HCT116 (cell line): Measurements from ENCODE around the gene SLC9A7. TPM values are rescaled to one million over a fixed set of nuclear protein-coding genes. Genes with fewer than 3 reads are reported as not detected.

Experiments used
- ATAC-seq: fragments of 200-7000 bp; cut with Tn5 transposase; 2 replicates; pipeline ENCODE4 v1.9.1; 2020; ENCODE audit warnings: mild to moderate bottlenecking, moderate library complexity
- BruUV-seq: library from RNA; stranded (reverse); fragments of 400-500 nt; replicated peaks from 2 replicates; lab custom pipeline; 2021; lab: Mats Ljungman, UMichigan
- CTCF ChIA-PET: fragments of 300-600 bp; sonication (Branson Sonifier 250); formaldehyde crosslinking; loops from one replicate; lab custom pipeline; 2021; ENCODE audit warnings: antibody characterized with exemption; lab: Charles Lee
- POLR2A ChIA-PET: fragments of 300-600, 350-600 bp; sonication (Branson Sonifier 250); formaldehyde crosslinking; loops from one replicate; lab custom pipeline; 2021; ENCODE audit warnings: antibody characterized with exemption; lab: Charles Lee
- RAD21 ChIA-PET, 2 experiments: fragments of 300-600 bp; sonication (Branson Sonifier 250); formaldehyde crosslinking; loops; one replicate each; lab custom pipeline; 2023; ENCODE audit warnings: low total read pairs in 2 of 2; ENCODE audit not compliant: uncharacterized antibody in 2 of 2, unreplicated experiment in 2 of 2, low non-redundant PET in 1 of 2; lab: Charles Lee
- DNase-seq: peaks from one replicate; pipeline ENCODE4 v3.0.0-alpha.2; 2010; ENCODE audit warnings: low read depth, low spot score
- H2AFZ ChIP-seq: fragments of 200-600 bp; shearing (Covaris generic), sonication (generic); 2 replicates; pipeline ENCODE4 v1.6.1; 2017; ENCODE audit warnings: low read depth, mixed run types, mixed read lengths, antibody characterized with exemption, low read length; ENCODE audit not compliant: poor library complexity, severe bottlenecking
- H3K27ac ChIP-seq: 2 replicates; pipeline ENCODE4 v1.5.1; 2012; ENCODE audit warnings: low read depth, low read length
- H3K27me3 ChIP-seq: fragments of 200-600 bp; sonication (generic); 2 replicates; pipeline ENCODE4 v1.6.1; 2016; ENCODE audit warnings: mixed run types, low read length, mixed read lengths; ENCODE audit not compliant: insufficient read depth
- H3K36me3 ChIP-seq, 2 experiments: fragments of 200-500 bp in 1 of 2; fragments of 200-600 bp in 1 of 2; sonication (Bioruptor generic) in 1 of 2; sonication (generic) in 1 of 2; 2 replicates each; pipeline versions ENCODE4 v1.5.1 to v1.6.1; 2014 to 2016; ENCODE audit warnings: low read length in 2 of 2, inconsistent platforms in 1 of 2, mixed read lengths in 1 of 2, mixed run types in 1 of 2; ENCODE audit not compliant: insufficient read depth in 2 of 2, control insufficient read depth in 1 of 2
- H3K4me1 ChIP-seq, 2 experiments: fragments of 200-600 bp in 1 of 2; sonication (generic) in 1 of 2; 2 replicates each; pipeline versions ENCODE4 v1.5.1 to v1.6.1; 2012 to 2017; ENCODE audit warnings: low read length in 2 of 2, inconsistent platforms in 1 of 2, mild to moderate bottlenecking in 1 of 2, mixed read lengths in 1 of 2, mixed run types in 1 of 2, moderate library complexity in 1 of 2; ENCODE audit not compliant: insufficient read depth in 2 of 2, control insufficient read depth in 1 of 2
- H3K4me2 ChIP-seq: fragments of 200-600 bp; sonication (generic); 2 replicates; pipeline ENCODE4 v1.6.1; 2017; ENCODE audit warnings: mixed run types, low read length, mixed read lengths
- H3K4me3 ChIP-seq, 2 experiments: fragments of 200-600 bp in 1 of 2; sonication (generic) in 1 of 2; replicated peaks in 1 of 2; 2 replicates each; pipeline ENCODE4 v1.5.1; 2011 to 2016; ENCODE audit warnings: low read length in 2 of 2, control low read depth in 1 of 2, low read depth in 1 of 2, mild to moderate bottlenecking in 1 of 2, mixed read lengths in 1 of 2, mixed run types in 1 of 2
- H3K79me2 ChIP-seq: fragments of 200-600 bp; sonication (generic); 2 replicates; pipeline ENCODE4 v1.6.1; 2017; ENCODE audit warnings: mild to moderate bottlenecking, mixed run types, low read length, moderate library complexity, mixed read lengths; ENCODE audit not compliant: insufficient read depth
- H3K9ac ChIP-seq: fragments of 200-600 bp; sonication (generic); 2 replicates; pipeline ENCODE4 v1.6.1; 2016; ENCODE audit warnings: low read length, mixed read lengths
- H3K9me2 ChIP-seq: fragments of 200-600 bp; sonication (generic), shearing (Covaris generic); 2 replicates; pipeline ENCODE4 v1.6.1; 2017; ENCODE audit warnings: mixed run types, mild to moderate bottlenecking, moderate library complexity; ENCODE audit not compliant: insufficient read depth
- H3K9me3 ChIP-seq, 2 experiments: fragments of 200-500 bp in 1 of 2; fragments of 200-600 bp in 1 of 2; sonication (Bioruptor generic) in 1 of 2; sonication (generic) in 1 of 2; 2 replicates each; pipeline ENCODE4 v1.6.1; 2014 to 2017; ENCODE audit warnings: low read length in 2 of 2, mixed read lengths in 2 of 2, inconsistent platforms in 1 of 2, low read depth in 1 of 2, mild to moderate bottlenecking in 1 of 2, mixed run types in 1 of 2, moderate library complexity in 1 of 2; ENCODE audit not compliant: control insufficient read depth in 1 of 2, insufficient read depth in 1 of 2
- H4K20me1 ChIP-seq: fragments of 200-600 bp; sonication (generic), shearing (Covaris generic); 2 replicates; pipeline ENCODE4 v1.6.1; 2017; ENCODE audit warnings: mixed run types, mild to moderate bottlenecking, moderate library complexity; ENCODE audit not compliant: insufficient read depth
- ATF3 ChIP-seq: IDR thresholded peaks from 2 replicates; pipeline ENCODE4 v1.6.1; 2012
- CEBPB ChIP-seq: IDR thresholded peaks from 2 replicates; pipeline ENCODE4 v1.6.1; 2012; ENCODE audit warnings: low read depth
- EGR1 ChIP-seq: IDR thresholded peaks from 2 replicates; pipeline ENCODE4 v1.6.1; 2012; ENCODE audit warnings: low read depth
- ELF1 ChIP-seq: IDR thresholded peaks from 2 replicates; pipeline ENCODE4 v1.6.1; 2012; ENCODE audit warnings: low read depth, borderline replicate concordance
- EZH2phosphoT487 ChIP-seq: fragments of 200-600 bp; IDR thresholded peaks from 2 replicates; pipeline ENCODE4 v1.6.1; 2018; ENCODE audit warnings: antibody characterized with exemption, borderline replicate concordance
- JUND ChIP-seq: IDR thresholded peaks from 2 replicates; pipeline ENCODE4 v1.6.1; 2012
- MAX ChIP-seq: IDR thresholded peaks from 2 replicates; pipeline ENCODE4 v1.6.1; 2012
- POLR2AphosphoS5 ChIP-seq: IDR thresholded peaks from 2 replicates; pipeline ENCODE4 v1.6.1; 2011; ENCODE audit warnings: mild to moderate bottlenecking, low read depth, low read length, moderate library complexity
- RAD21 ChIP-seq: IDR thresholded peaks from 2 replicates; pipeline ENCODE4 v1.6.1; 2012; ENCODE audit warnings: low read depth, mild to moderate bottlenecking
- SP1 ChIP-seq: IDR thresholded peaks from 2 replicates; pipeline ENCODE4 v1.6.1; 2012; ENCODE audit warnings: low read depth
- SRF ChIP-seq: IDR thresholded peaks from 2 replicates; pipeline ENCODE4 v1.6.1; 2012; ENCODE audit warnings: low read depth
- YY1 ChIP-seq: IDR thresholded peaks from 2 replicates; pipeline ENCODE4 v1.6.1; 2011; ENCODE audit warnings: low read length, low read depth, moderate library complexity, mild to moderate bottlenecking; ENCODE audit not compliant: insufficient replicate concordance; ENCODE audit errors: extremely low read depth
- intact Hi-C: fragments of 100-400 bp; cut with micrococcal nuclease; formaldehyde crosslinking; loops from 2 replicates; pipeline ENCODE4 v1.10.0; 2022
- total RNA-seq: library from RNA; stranded (reverse); gene quantifications from one replicate; pipeline ENCODE4 v1.2.1, GENCODE V29; 2021; ENCODE audit not compliant: unreplicated experiment
- TF ChIP-seq, protein P1 (sequence below), 3 experiments: fragments of 200-600 bp in 1 of 3; sonication (generic) in 1 of 3; IDR thresholded peaks in 2 of 3; conservative IDR thresholded peaks in 1 of 3; 2 replicates each; pipeline ENCODE4 v1.5.1; 2012 to 2017; ENCODE audit warnings: low read depth in 2 of 3, low read length in 2 of 3, antibody characterized with exemption in 1 of 3, borderline replicate concordance in 1 of 3, control low read depth in 1 of 3, mild to moderate bottlenecking in 1 of 3, mixed read lengths in 1 of 3, mixed run types in 1 of 3, moderate library complexity in 1 of 3; ENCODE audit not compliant: insufficient read depth in 1 of 3

The SLC9A7 gene
- total RNA-seq, 1 experiment from 2014 or later = 18.6 TPM

- Histone ChIP-seq H3K27me3 (no peaks in the 10 kb centered on the region), H3K4me3 (no peak overlapping the region), H3K27ac (no peak overlapping the region), H3K9ac (no peak overlapping the region), H3K79me2 (peaks cover 13% of the 10 kb centered on the region), H3K4me1 (peaks cover 13 to 43% of the 10 kb centered on the region in 2 experiments), H4K20me1 (no peaks in the 10 kb centered on the region), H3K4me2 (no peak overlapping the region), H3K36me3 (no peaks in the 10 kb centered on the region), H3K9me2 (no peaks in the 10 kb centered on the region), H3K9me3 (no peaks in the 10 kb centered on the region), H2AFZ (no peak overlapping the region)
- ChIA-PET RAD21 (no interaction called here), POLR2A (no interaction called here), CTCF (no interaction called here)
- BruUV-seq = no TSS peak
- DNase-seq (no peak), ATAC-seq (no peak)
- intact Hi-C loops = no loop called here
- TF ChIP-seq POLR2AphosphoS5 = no peak
- TF ChIP-seq, protein P1, sequence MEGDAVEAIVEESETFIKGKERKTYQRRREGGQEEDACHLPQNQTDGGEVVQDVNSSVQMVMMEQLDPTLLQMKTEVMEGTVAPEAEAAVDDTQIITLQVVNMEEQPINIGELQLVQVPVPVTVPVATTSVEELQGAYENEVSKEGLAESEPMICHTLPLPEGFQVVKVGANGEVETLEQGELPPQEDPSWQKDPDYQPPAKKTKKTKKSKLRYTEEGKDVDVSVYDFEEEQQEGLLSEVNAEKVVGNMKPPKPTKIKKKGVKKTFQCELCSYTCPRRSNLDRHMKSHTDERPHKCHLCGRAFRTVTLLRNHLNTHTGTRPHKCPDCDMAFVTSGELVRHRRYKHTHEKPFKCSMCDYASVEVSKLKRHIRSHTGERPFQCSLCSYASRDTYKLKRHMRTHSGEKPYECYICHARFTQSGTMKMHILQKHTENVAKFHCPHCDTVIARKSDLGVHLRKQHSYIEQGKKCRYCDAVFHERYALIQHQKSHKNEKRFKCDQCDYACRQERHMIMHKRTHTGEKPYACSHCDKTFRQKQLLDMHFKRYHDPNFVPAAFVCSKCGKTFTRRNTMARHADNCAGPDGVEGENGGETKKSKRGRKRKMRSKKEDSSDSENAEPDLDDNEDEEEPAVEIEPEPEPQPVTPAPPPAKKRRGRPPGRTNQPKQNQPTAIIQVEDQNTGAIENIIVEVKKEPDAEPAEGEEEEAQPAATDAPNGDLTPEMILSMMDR (IDR thresholded peaks at IDR 0.05 in 2 of 3, conservative IDR thresholded peaks at IDR 0.05 in 1 of 3; ENCODE audit: borderline replicate concordance in 1 of 3, insufficient read depth in 1 of 3, low read depth in 2 of 3, low read length in 2 of 3) = no peak
- TF ChIP-seq YY1 = no peak
- TF ChIP-seq JUND = no peak
- TF ChIP-seq CEBPB = no peak
- TF ChIP-seq ELF1 = no peak
- TF ChIP-seq RAD21 = no peak
- TF ChIP-seq MAX = no peak
- no peak for TF ChIP-seq EZH2phosphoT487
- no peak for TF ChIP-seq SP1
- TF ChIP-seq ATF3 = no peak
- no peak for TF ChIP-seq EGR1
- TF ChIP-seq SRF = no peak
Observed at GRCh38 chrX:46577221-46578005, 181.5 kb downstream of the SLC9A7 start.
